ENCODE data around the gene DGKG.

- no peak for TF ChIP-seq CTCF (IDR thresholded peaks at IDR 0.05)
- no peak for TF ChIP-seq POLR2A (IDR thresholded peaks at IDR 0.05)
- no peak for TF ChIP-seq EP300 (IDR thresholded peaks at IDR 0.05)
- TF ChIP-seq POLR2AphosphoS5 (IDR thresholded peaks at IDR 0.05): no peak
Observed at GRCh38 chr3:186170516-186170915, 191.5 kb downstream of the DGKG start.

All from suprapubic skin (tissue), 4 donors.